Lower leg skin (tissue), 4 donors: ENCODE results near the gene PLXNA3. TPM values are rescaled to one million over a fixed set of nuclear protein-coding genes. Genes with fewer than 3 reads are reported as not detected.

ENCODE experiments used
- DNase-seq, 2 donors: peaks; one replicate each; pipeline ENCODE4 v3.0.0-alpha.2; 2019; ENCODE audit warnings: low spot score in 2 of 2
- H3K4me3 ChIP-seq: fragments of 200-600 bp; sonication (generic); 2 replicates; pipeline ENCODE4 v1.5.1; 2017; ENCODE audit warnings: mild to moderate bottlenecking, low read depth; ENCODE audit not compliant: poor library complexity, severe bottlenecking
- CTCF ChIP-seq, 3 donors: fragments of 450-650 bp; IDR thresholded peaks; one replicate each; pipeline ENCODE4 v1.5.1; 2016; ENCODE audit warnings: antibody characterized with exemption in 3 of 3, mild to moderate bottlenecking in 3 of 3, moderate library complexity in 2 of 3
- POLR2A ChIP-seq, 2 donors: fragments of 450-650 bp; IDR thresholded peaks; one replicate each; pipeline ENCODE4 v1.6.1; 2016 to 2017; ENCODE audit warnings: antibody characterized with exemption in 2 of 2, mild to moderate bottlenecking in 1 of 2, moderate library complexity in 1 of 2
- whole genome bisulfite sequencing, 2 donors: methylation state at CpG; one replicate each; pipeline ENCODE4 v1.1.5; 2018; 5-methylcytosine and 5-hydroxymethylcytosine counted together
- intact Hi-C: fragments of 100-400 bp; cut with DNase I; formaldehyde crosslinking; loops from one replicate; pipeline ENCODE4 v1.15.0; 2023; ENCODE audit warnings: low total_unique reads
- total RNA-seq, 4 donors: library from RNA; depleted of rRNA; stranded (reverse); fragments of >200 nt; gene quantifications; one replicate each; pipeline ENCODE4 v1.1.0, GENCODE V29; 2016

Gene PLXNA3
- total RNA-seq, 4 donors from 2014 or later: 10.2 to 30.2 (median 13.5) TPM

DNA sequence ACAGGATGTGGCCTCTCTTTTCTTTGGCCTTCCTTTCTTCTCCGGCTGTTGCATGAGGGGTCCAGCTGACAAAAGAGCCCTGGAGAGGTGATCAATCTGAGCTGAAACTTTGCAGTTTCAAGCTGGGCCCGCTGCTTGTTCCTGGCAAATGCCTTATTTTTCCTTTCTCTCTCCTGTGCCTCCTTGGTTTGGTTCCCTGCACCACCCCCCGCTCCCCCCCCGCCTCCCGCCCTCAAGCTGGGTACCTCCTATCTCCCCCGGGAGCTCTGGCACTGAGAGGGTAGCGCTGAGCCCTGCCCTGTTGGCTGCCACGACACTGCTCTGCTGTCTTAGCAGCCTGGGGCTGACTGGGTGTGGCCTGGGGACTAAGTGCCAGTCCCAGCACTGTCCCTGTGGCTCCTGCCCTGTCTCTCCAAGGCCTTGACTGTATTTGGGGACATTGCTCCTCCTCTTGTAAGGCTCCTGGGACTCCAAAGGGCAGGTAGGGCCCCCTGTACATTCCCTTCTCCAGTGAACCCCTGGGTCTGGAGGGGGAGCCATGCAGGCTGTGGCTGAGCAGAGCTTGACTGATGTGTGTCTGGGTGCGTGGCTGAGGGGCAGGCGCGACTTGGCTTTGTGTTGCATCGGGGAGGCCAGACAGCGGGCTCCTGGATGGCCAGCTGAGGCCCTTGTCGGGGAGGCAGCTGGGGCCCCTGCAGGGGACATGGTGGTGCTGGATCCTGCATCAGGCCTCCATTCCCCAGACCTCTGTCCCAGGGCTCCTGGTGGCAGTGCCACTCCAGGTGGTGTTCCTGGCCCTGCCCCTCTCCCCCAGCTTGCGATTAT, 1.1 kb downstream of the PLXNA3 start:
- intact Hi-C loops: no loop called here
- DNase-seq: no peak
- WGBS, 2 donors: 3 to 53% methylated on average over 4 to 14 of the region's 15 CpGs
- TF ChIP-seq POLR2A (IDR thresholded peaks at IDR 0.05) (no peak), CTCF (IDR thresholded peaks at IDR 0.05) (no peak)
- peak overlapping the region; percentile 30 for H3K4me3 ChIP-seq

DNA sequence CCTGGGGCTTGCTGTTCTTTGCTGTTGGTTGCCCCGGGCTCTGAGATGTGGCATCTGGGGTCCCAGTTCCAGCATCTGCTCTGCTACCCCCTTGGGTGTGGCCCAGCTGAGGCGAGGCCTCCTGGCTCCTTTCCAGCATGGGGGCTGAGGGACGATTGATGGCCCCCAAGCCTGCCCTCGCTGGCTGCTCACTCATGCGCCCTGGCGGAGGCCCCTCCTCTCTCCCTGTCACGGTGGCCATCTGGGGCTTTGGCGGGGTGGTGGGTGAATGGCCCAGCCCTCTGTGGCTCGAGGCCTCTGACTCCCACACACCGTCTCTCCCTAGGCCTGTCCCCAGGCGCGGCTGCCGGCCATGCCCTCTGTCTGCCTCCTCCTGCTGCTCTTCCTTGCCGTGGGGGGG, 1.8 kb downstream of the PLXNA3 start:
- WGBS, 2 donors: 66% methylated on average over 14 of the region's 14 CpGs; no CpG with 5 or more reads in 1 of the 2 donors
- no peak overlapping the region for H3K4me3 ChIP-seq

GRCh38 chrX:154460326-154460725, 2.2 kb downstream of the PLXNA3 start:
- intact Hi-C loops: no loop called here
- no peak for DNase-seq
- 46 to 84% methylated on average over 8 to 26 of the region's 26 CpGs for WGBS, 2 donors
- no peak overlapping the region for H3K4me3 ChIP-seq
- TF ChIP-seq POLR2A (IDR thresholded peaks at IDR 0.05) (no peak), CTCF (IDR thresholded peaks at IDR 0.05) (no peak)

More for the DNA sequence above, 1.8 kb downstream of the PLXNA3 start:
- TF ChIP-seq POLR2A (IDR thresholded peaks at IDR 0.05): no peak
- TF ChIP-seq CTCF (IDR thresholded peaks at IDR 0.05): no peak
- no peak for DNase-seq
- intact Hi-C loops: no loop called here

DNA sequence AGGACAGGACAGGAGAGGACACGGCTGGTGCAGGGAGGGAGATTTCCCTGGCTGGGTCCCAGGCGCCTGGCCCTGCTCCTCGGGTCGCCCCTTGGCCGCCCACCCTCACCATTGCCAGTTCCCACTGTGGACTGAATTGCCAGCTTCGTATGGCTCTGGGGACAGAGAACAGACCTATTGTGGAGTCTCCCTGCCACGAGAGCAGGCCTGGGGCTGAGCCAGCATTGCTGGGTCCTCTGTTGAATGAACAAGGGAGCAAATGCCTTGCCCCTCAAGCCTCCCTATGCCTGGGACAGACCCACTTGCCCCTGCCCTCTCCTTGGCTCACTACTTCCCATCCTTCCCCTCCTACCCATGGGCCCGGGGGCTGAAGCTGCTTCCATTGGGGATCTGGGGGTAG, 4.3 kb downstream of the PLXNA3 start:
- 58% methylated on average over 3 of the region's 8 CpGs; no CpG with 5 or more reads in 1 of the 2 donors for WGBS, 2 donors
- TF ChIP-seq POLR2A (IDR thresholded peaks at IDR 0.05) (no peak), CTCF (IDR thresholded peaks at IDR 0.05) (no peak)

GRCh38 chrX:154463611-154464220, 5.6 kb downstream of the PLXNA3 start:
- intact Hi-C loops: no loop called here
- H3K4me3 ChIP-seq: no peak overlapping the region
- WGBS, 2 donors: 90% methylated on average over 34 of the region's 36 CpGs; no CpG with 5 or more reads in 1 of the 2 donors
- no peak for DNase-seq
- TF ChIP-seq CTCF (IDR thresholded peaks at IDR 0.05) (no peak), POLR2A (IDR thresholded peaks at IDR 0.05) (no peak)

More for the DNA sequence above, 4.3 kb downstream of the PLXNA3 start:
- intact Hi-C loops: no loop called here
- H3K4me3 ChIP-seq: no peak overlapping the region
- DNase-seq: no peak
